ENCODE measurements around the gene UBE2N.
A peak's percentile ranks its signal among the peaks of the same experiment; 100 is the strongest.
"Not testable (repeated sequence)": the region's sequence is repeated elsewhere in the genome, so short reads cannot be mapped to it uniquely, and the experiment has no call there.

UBE2N gene

DNA sequence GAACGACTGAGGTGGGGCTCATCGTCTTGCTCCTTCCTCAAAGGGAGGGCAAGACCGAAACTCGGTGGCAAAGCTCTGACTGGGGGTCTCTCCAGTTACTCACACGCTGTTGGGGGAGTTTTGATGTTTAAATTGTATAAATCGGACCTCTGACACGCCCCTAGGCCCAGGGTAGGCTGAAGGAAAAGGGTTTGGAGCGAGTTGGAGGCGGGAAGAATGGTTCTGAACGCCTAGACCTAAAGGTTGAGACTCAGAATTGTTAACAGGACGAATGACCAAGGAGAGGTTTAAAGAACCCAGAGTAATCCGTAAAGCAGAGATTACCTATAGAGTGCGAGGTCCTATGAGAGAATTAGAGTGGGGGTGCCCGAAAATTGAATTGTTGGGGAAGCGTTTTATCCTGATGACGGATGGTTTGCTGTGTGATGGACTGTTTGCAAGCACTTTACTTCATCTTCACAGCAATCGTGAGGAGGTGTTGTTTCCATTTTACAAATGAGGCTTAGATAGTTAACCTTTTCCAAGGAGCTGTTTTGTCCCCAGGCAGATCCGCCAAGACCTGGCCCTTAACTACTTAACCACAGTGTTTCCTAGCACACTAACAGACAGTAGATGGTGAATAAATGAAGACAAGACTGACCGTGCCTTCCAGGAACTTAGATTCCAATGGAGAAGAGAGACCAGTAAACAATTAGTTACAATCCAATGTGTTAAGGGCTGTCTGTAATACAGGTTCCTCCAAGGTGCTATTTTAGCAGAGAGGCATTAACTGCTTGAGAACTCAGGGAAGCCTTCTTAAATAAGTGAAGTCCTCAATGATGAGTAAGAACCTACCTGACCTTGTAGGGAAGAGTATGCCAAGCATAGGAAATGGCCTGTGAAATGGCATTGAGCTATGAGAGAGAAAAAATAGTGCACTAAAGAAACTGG is 929 bp upstream of the UBE2N start:
- no peak for DNase-seq

DNA sequence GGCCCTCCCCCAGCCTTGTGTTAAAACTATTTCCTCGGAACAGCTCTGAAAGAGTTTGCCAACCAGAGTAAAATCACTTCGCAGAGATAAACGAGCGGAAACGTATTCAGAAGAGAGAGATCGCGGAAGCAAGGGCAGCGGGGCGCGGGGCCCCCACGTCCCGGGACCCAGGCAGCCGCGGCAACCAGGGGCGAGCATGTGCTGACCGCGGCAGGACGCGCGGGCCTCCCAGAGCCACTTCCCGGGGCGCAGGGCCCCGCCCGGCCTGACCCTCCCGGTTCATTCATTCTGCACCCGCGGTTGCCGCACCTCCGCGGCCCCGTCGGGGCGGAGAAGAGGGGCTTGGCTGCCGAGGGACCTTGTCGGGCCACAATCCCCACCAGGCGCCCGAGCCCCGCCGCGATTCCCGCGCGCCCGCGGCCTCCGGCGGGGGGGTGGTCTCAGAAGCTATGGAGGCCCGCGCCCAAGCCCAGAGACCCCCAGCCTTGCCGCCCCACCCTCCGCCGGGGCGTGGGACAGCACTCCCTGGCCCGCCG is 598 bp downstream of the UBE2N start:
- peak; percentile 40 to 74 (median 53) for DNase-seq

DNA sequence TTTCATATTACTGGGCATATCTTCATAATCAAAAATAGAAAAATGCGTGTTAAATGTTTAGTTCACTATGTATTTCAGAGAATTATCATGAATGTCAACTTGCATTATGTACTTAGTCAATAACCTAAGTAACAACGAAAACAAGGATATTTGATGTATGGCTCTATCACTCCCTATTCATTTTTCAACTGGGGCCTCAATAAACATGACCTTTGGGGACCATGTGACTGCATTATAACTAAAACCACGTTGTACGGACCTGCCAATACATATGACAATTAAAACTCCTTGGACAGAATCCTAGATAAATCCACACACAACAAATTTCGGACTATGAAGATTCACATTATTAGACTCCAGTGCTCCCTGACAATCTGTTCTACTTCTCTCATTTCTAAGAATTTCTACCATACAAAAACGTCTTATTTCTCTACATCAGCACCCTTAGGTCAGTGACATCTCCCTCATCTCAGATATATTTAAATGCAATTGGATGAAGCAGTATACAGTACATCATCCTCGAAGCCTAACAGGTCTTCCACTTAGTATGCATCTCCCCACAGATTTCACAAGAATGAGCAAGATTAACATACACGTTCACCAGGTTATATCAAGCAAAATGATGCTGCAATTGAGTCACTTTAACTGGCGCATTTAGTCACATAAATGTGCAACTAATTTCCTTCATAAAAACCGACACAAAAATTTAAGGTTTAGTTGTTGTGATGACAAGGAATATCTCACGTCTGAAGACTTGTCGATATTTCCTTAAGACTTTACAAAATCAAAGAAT is 1.5 kb downstream of the UBE2N start:
- peak in 2 of 3 donors; percentile 30 to 46 for DNase-seq

DNA sequence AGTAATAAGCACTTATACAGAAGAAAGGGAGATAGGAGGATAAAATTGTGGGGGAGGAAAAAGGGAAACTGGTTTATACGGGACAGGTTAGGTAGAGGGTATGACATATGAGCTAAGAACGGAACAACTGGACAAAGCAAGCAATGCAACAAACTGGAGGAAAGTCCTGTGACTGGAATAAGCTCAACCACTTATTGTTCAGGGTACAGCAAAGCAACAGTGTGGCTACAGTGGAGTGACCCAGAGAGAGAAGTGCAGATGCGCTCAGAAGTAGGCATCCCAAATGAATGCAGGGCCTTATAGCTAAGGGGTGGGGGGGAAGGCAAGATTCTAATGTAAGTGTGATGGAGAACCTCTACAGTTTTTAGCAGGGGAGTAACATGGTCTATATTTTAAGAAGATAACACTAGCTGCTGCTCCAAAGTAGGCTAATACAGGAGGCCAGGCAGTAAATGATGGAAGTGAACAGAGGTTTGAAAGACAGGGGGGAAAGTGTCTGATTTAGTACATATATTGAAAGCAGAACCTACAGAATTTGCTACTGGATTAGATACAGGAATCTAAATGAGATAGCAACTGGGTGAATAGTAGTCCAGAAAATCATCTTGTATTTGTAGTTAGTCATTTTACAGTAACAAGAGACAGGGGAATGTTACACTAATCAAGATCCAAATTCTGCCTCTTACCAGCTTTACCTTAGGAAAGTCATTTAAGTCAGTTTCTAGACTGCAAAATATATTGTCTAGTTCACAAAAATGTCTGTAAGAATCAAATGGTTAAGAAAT is 3.3 kb downstream of the UBE2N start:
- DNase-seq: no peak

DNA sequence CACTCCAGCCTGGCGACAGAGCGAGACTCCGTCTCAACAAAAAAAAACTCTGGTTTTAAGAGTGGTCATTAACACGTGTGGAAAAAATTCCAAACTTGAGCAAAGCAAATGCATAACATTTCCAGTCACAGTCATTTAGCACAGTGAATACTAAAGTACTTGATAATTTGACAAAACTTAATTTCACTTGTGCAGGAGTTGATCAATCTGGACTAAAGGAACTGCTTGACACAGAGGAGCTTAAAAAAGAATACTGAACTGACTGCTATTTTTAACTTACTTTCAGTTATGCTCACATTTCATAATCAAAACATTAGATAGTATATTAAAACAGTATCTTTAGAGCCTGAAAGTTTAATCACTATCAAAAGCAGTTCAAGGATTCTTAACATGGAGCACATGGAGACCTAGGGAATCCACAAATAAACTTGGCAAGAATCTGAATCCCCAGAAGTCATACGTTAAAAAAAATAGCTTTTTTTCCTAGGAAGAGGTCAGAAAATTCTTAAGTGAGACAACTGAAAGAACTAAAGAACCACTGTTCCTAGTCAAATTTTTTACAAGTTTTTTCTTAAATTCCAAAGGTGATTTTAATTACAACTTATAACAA is 7.4 kb downstream of the UBE2N start:
- DNase-seq: peak; percentile 44 to 75 (median 71)

DNA sequence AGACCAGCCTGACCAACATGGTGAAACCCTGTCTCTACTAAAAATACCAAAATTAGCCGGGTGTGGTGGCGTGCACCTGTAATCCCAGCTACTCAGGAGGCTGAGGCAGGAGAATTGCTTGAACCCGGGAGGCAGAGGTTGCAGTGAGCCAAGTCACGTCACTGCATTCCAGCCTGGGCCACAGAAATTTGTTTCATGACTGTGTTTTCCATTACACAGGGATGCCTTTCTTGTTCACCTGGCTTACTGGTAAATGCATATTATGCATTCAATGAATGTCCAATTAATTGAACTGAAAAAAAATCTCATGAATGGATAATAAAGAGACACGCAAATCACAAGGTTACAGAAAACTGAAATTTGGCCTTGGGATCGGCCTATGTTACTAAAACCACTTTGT is 9.7 kb downstream of the UBE2N start:
- DNase-seq: not testable (repeated sequence)

DNA sequence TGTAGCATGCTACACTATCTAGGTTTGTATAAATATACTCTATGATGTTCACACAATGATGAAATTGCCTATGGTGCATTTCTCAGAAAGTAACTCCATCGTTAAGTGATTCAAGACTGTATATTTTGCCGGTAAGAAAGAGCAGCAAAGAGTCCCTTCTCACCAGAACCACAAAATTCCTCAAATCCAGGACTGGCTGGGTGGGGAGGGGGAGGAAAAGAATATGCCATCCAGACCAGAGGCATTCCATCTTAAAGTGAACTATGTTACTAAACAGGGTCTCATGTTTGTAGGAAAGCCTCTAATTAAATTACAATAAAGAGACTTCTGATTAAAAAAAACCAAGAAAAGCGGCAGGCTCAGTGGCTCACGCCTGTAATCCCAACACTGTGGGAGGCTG is 11.5 kb downstream of the UBE2N start:
- no peak for DNase-seq

DNA sequence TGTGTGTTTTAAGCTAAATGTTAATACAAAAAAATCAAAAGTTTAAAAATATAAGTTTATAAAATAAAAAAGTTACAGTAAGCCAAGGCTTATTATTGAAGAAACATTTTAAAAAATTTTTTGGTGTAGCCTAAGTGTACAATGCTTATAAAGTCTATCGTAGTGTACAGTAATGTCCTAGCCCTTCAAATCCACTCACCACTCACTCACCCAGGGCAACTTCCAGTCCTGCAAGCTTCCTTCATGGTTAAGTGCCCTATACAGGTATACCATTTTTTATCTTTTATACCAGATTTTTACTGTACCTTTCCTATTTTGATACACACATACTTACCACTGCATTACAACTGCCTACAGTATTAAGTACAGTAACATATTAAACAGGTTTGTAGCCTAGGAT is 11.9 kb downstream of the UBE2N start:
- no peak for DNase-seq

DNA sequence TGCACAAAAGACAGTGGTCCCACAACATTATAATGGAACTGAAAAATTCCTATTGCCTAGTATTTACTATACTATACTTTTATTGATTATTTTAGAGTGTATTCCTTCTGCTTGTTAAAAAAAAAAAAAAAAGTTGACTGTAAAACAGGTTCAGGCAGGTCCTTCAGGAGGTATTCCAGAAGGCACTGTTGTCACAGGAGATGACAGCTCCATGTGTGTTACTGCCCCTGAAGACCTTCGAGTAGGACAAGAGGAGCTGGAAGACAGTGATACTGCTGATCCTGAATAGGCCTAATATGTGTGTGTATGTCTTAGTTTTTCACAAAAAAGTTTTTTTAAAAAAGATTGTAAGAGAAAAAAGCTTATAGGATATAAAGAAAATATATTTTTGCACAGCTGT is 12.3 kb downstream of the UBE2N start:
- DNase-seq: no peak

DNA sequence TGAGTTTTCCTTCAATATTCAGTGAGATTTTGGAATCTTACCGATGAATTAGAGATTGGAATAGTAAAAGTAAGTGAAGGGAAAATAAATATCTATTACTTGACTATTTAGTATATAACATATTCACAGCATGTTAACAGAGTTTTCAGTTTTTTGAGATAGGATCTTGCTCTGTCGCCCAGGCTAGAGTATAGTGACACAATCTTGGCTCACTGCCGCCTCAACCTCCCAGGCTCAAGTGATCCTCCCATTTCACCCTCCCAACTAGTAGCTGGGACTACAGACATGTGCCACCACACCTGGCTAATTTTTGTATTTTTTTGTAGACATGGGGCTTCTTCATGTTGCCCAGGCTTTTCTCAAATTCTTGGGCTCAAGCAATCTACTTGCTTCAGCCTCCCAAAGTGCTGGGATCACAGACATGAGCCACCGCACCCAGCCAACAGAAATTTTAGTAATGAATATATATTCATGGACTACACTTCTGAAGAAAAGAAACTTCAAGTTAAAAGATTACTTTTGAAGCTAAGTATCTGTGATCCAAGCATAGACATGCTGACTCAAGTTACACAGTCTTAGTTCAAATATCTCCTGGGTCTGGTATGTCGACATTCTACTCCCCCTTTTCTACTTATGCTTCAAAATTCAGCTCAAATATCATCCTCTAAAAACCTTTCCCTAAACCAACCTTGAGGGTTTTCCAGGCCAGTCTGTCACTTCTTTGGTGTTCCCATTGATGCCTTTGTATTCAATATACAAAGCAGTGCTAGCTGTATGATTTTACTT is 13.8 kb downstream of the UBE2N start:
- no peak for DNase-seq

DNA sequence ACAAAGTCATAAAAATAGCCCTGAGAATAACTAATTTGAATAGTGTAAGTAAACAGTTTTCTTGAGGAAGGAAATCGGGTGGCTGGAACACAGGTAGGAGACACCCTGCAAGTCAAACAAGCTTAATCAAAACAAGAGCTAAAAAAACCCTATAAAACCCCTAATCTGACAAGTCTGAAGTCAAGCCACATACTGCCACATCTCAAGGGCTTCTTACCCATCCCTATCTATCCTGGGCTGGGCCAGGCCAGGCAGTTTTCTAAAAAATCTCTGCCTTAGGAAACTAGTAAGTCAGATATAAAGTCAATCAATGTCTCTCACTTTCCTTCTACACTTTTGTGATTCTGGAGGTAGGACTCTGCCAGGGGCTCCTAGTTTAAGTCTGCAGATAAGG is 15.3 kb downstream of the UBE2N start:
- DNase-seq: no peak

DNA sequence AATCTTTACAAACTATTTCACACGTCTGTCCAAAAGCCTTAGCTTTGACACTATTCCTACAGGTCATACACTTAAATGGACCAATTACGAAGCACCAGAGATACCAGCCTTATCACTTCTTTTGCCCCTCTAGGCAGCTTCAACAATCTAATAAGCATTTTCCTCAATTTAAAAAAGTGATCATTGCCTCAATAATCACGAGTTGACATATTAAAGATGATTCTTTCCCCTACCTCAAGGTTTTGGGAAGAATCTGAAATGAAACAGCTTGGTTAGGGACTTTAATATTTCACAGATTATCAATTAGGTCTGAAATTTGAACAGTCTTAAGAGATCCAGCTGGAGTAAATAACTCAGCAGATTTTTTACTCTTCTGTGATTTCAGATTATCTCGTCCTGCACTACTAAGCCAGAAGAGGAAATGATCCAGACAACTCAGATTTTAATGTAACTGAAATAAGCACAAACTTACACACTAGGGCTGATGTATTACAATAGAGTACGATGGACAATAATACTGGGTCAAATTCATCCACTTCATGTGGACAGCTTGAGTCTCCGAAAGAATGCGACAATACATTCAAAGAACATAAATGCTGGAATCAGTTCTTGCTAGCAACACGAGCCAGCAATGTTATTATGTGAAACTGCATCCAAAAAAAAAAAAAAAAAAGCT is 15.9 kb downstream of the UBE2N start:
- DNase-seq: no peak

DNA sequence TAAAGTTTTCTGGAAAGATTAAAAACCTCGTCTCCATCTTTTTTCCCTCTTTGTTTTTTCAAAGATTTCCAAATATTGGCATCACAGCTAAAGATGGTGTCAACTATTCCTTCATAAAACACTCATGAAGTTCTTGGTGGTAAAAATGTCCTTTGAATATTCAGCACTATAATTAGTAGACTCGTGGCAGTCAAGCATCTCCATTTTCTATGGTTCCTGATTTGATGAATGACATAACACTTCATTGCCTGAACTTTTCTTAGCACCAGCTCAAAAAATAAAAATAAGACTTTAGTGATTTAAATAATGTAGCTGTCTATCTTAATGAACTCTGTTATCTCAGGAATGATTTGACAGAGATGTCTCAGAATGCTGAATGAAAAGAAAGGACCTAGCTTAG is 19.7 kb downstream of the UBE2N start:
- no peak for DNase-seq

DNA sequence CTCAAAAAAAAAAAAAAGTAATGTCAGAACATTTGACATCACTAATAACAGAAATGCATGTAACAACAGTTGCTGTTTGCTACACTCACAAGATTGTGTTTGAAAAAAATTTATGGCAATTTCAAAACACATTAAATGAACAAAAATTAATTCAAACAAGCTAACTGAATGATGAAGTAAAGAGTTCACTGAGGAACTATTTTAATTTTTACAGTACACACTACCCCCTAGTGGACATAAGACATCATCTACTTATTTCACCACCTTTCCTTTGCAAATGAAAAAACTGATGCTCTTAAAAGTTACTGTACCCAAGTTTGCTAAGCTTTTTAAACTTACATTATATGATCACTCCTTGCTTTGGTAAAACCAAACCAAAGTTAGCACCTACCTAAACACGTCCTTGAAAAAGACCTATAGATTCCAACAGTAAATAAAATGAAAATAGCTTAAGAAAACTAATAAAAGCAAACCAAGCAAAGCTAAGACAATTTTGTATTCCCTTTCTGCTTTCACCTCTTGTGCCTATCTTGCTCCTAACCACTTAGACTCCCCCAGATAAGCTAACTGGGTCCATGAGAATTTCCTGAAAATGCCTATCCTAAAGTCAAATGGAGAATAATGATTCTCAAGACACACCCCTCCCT is 22.2 kb downstream of the UBE2N start:
- peak; percentile 39 to 76 (median 75) for DNase-seq

DNA sequence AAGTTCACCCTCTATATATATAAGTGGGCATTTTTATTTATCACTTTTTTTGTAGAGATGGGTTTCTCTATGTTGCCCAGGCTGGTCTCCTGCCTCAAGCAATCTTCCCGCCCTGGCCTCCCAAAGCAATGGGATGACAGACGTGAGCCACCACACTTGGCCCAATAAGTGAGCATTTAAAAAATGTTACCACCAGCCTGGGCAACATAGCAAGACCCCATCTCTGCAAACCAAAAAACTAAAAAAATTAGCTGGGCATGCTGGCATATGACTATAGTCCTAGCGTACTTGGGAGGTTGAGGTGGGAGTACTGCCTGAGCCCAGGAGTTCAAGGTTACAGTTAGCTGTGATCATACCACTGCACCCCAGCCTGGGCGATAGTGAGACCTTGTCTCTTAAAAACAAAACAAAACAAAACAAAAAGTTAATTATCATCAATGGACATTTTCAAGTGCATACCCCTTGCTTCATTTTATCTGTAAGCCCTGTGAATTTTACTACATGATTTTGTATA is 23.7 kb downstream of the UBE2N start:
- DNase-seq: no peak

DNA sequence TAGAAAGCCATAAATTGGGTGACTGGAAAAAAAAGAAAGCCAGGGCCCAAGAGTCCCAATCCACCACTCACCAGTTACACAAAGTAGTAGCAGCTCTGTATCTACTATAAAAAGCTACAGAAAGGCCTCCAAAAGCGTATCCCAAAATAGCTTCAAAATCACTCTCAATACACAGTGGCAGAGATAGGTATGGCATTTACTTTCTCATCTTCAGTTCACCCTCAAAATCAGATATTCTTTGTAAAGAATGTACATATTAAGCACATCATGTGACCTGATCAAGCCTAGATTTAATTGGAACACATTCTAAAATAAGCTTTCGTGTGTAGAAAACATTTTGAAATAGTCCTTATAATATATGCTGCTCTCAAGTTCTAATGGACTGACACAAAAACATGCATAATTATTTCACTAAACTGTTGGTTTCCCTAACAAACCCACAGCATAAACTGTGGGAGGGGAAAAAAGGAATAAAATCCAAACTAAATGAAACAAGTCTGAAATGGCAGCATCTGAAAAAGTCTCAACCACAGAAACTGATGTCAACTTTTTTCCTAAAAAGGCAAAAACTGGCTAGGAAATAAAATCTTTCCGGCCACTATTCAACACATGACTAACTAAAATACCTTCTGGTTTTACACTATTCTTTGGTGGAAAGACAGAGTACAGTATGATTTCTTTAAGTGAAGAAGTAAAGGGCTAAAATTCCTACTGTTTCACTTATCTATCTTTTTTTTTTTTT is 25.9 kb downstream of the UBE2N start:
- peak; percentile 19 to 46 (median 40) for DNase-seq

DNA sequence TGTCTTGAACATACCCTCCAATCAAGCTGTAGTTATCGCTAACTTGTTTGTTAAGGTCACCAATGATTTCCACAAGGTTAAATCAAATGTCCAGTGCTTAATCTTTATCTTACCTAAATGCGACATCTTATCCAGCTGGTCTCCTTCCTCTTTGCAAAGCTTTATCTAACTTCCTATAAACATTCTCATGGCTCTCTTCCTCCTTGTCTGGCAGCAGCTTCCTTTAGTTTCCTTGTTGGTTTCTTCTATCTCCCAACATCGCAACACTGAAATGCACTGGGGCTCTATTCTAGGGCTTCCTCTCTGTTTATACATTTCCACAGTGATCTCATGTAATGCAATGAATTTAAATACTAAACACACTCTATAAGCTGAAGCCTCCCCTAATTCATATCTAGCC is 28.7 kb downstream of the UBE2N start:
- peak in 1 of 3 donors; percentile 31 for DNase-seq

DNA sequence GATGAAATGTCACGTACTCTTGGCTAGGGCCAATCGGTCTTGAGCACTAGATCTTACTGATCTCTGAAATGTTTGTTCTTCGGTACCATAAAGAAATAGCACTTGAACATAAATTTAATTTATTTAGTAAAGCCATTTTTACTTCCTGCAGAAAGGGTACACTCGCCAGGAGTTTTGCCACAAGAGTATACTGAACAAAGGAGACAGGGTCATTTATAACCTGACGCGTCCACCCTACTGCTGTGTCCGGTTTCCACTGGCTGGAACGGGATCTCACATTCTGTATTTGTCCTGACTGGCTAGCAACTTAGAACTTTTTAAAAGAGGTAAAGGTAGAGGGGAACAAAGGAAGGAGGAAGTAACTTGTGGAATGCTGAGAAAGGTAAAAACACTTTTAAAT is 29.4 kb downstream of the UBE2N start:
- DNase-seq: not testable (repeated sequence)

DNA sequence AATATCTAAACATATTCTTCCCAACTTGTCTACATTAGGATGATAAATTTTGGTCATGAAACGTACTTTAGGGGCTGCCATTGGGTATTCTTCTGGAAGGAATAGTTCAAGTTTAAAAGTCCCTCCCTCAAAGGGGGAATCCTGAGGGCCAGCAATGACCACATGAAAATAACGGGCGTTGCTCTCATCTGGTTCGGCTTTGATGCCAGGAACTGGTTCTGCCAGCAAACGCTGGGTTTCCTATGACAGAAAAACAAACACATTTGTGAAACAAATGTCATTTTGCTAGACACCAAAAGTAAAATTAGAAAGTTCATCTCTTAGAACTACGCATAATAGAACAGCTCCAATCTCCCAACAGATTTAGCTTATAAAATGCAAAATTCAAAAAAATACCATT is 30.7 kb downstream of the UBE2N start:
- not testable (repeated sequence) for DNase-seq
